CD4-positive, CD25-positive, alpha-beta regulatory T cell (primary cell): ENCODE data around the gene TIGAR. TPM values are rescaled to one million over a fixed set of nuclear protein-coding genes. Genes with fewer than 3 reads are reported as not detected.

Experiments used
- ATAC-seq, 2 donors: fragments of 150-1000 bp; cut with Tn5 transposase; one replicate each; pipeline ENCODE4 v1.10.0; 2021; ENCODE audit warnings: low read depth in 2 of 2, moderate number of reproducible peaks in 2 of 2, moderate library complexity in 1 of 2
- DNase-seq, 3 donors: peaks; one replicate each; pipeline versions ENCODE4 v3.0.0 to v3.0.0-alpha.2; 2012 to 2022; ENCODE audit warnings: mixed read lengths in 1 of 3
- H3K27ac ChIP-seq: one replicate; pipeline ENCODE4 v1.7.0; 2013; ENCODE audit warnings: mild to moderate bottlenecking, low read length; ENCODE audit not compliant: insufficient read depth, poor library complexity, severe bottlenecking
- H3K27me3 ChIP-seq: one replicate; pipeline ENCODE4 v1.7.0; 2013; ENCODE audit warnings: low read length; ENCODE audit not compliant: control insufficient read depth, insufficient read depth
- H3K36me3 ChIP-seq: one replicate; pipeline ENCODE4 v1.7.0; 2013; ENCODE audit warnings: mild to moderate bottlenecking, low read length, moderate library complexity; ENCODE audit not compliant: control insufficient read depth, insufficient read depth
- H3K4me1 ChIP-seq: 2 replicates; pipeline ENCODE4 v1.7.0; 2013; ENCODE audit warnings: mild to moderate bottlenecking, low read length; ENCODE audit not compliant: insufficient read depth, control insufficient read depth, poor library complexity, severe bottlenecking
- H3K4me3 ChIP-seq: one replicate; pipeline ENCODE4 v1.7.0; 2013; ENCODE audit warnings: low read depth, mild to moderate bottlenecking, low read length, moderate library complexity
- H3K9me3 ChIP-seq, 2 experiments: 1 replicate in 1 of 2; 2 replicates in 1 of 2; pipeline ENCODE4 v1.7.0; 2013; ENCODE audit warnings: low read length in 2 of 2, mild to moderate bottlenecking in 1 of 2, moderate library complexity in 1 of 2; ENCODE audit not compliant: control insufficient read depth in 2 of 2
- H3K27ac Mint-ChIP-seq, 3 donors: one replicate each; pipeline ENCODE4 v1.8.0; 2020 to 2022; ENCODE audit warnings: mild to moderate bottlenecking in 3 of 3, mixed read lengths in 3 of 3, moderate library complexity in 2 of 3
- H3K27me3 Mint-ChIP-seq: one replicate; pipeline ENCODE4 v1.8.0; 2022; ENCODE audit warnings: mild to moderate bottlenecking, mixed read lengths
- H3K36me3 Mint-ChIP-seq: one replicate; pipeline ENCODE4 v1.8.0; 2020; ENCODE audit warnings: mixed read lengths
- H3K4me1 Mint-ChIP-seq, 4 donors: one replicate each; pipeline ENCODE4 v1.8.0; 2020 to 2022; ENCODE audit warnings: mixed read lengths in 4 of 4, mild to moderate bottlenecking in 1 of 4
- H3K4me3 Mint-ChIP-seq, 4 donors: one replicate each; pipeline ENCODE4 v1.8.0; 2020 to 2022; ENCODE audit warnings: mild to moderate bottlenecking in 4 of 4, mixed read lengths in 4 of 4, moderate library complexity in 3 of 4
- H3K9me3 Mint-ChIP-seq, 7 donors: one replicate each; pipeline ENCODE4 v1.8.0; 2020 to 2022; ENCODE audit warnings: mixed read lengths in 7 of 7, mild to moderate bottlenecking in 3 of 7, moderate library complexity in 2 of 7
- polyA plus RNA-seq, 4 donors: library from polyadenylated mRNA; unstranded; fragments of 300-500 nt; fragmentation: Illumina TruSeq; gene quantifications; one replicate each; pipeline ENCODE4 v1.2.3, GENCODE V29; 2021
- total RNA-seq: library from RNA; stranded (reverse); gene quantifications from one replicate; pipeline ENCODE4 v1.2.3, GENCODE V29; 2022

TIGAR gene
- total and polyA plus RNA-seq, 5 donors from 2014 or later, result 2.1 to 13.3 (median 6.1) TPM

DNA sequence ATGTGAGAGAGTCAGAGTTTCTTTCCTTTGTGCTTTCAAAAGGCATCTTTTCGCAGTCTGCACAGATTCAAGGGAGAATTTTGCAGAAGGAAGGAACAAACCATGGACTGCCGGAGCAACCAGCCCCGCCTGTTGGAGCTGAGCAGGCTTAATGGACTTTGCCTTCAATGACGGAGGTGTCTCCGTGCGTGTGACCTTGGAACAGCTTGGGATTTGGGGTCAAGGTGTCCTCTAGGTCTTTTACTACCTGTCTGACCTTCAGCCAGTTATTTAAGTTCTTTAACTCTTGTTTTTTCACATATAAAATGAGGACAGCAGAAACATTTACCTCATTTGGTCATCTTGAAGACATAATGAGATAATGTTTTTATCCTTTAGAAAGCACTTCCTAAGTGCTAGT, 54.4 kb downstream of the TIGAR start:
- Mint-ChIP-seq H3K27me3 (peaks cover 22% of the 10 kb centered on the region), H3K27ac (no peak overlapping the region), H3K4me1 (no peaks in the 10 kb centered on the region), H3K4me3 (no peak overlapping the region), H3K36me3 (no peaks in the 10 kb centered on the region), H3K9me3 (peaks cover 0 to 3% (median 0%) of the 10 kb centered on the region in 7 donors)
- peaks cover 18% of the 10 kb centered on the region for H3K27me3 ChIP-seq
- H3K27ac ChIP-seq, result no peak overlapping the region
- H3K4me1 ChIP-seq, result no peaks in the 10 kb centered on the region
- H3K9me3 ChIP-seq, result no peaks in the 10 kb centered on the region
- ATAC-seq, result no peak
- H3K4me3 ChIP-seq, result no peak overlapping the region
- DNase-seq, result no peak
- H3K36me3 ChIP-seq, result no peaks in the 10 kb centered on the region

DNA sequence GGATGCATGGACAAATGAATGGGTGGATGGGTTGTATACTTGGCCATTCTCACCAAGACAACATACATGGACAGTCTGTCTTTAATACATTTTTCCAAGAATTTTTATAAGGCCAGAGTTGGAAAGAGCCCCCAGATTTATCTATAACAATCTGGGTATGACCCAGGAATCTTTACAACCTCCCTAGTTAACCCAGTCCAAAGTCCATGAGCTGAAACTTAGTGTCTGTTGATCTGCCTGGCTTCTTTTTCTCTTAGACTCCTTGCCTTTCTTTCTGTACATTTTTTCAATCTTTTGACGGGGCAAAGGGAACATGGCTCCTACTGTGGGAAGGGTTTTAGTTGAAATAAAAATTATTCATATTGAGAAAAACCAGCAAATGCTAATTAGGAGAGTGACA, 57.8 kb downstream of the TIGAR start:
- Mint-ChIP-seq H3K36me3 (no peaks in the 10 kb centered on the region), H3K27ac (no peak overlapping the region), H3K4me3 (no peak overlapping the region), H3K27me3 (peaks cover 24% of the 10 kb centered on the region), H3K9me3 (no peaks in the 10 kb centered on the region), H3K4me1 (no peaks in the 10 kb centered on the region)
- Histone ChIP-seq H3K27me3 (peaks cover 19% of the 10 kb centered on the region), H3K27ac (no peak overlapping the region), H3K9me3 (no peaks in the 10 kb centered on the region), H3K4me1 (no peaks in the 10 kb centered on the region), H3K4me3 (no peak overlapping the region), H3K36me3 (no peaks in the 10 kb centered on the region)
- no peak for DNase-seq
- no peak for ATAC-seq

DNA sequence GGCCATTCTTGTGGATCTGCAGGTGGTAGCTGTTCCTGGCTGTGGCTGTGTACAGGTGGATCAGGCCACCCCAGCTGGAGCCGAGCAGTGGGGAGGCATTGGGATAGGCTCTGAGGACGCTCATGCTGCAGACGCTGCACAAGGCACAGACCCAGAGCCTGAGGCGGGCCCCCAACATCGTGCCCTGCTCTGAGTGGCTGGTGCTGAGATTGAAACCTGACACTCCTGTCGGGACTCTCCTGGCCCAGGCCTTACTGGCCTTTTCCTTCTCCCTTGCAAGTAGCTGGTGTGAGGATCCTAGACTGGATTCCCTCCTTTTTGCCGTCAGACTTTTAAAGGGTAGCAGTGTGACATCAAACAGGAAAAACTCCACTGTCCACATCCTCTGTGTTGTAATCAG, 58.4 kb downstream of the TIGAR start, which contains the start of gene FGF23:
FGF23 (minus strand) TSS at position 308 of the 400 bp plus-strand sequence; CDS start at position 178, 130 bp downstream.
- Mint-ChIP-seq H3K27ac (no peak within 1 kb of the TSS), H3K9me3 (no peaks in the 10 kb centered on the region), H3K4me3 (no peak within 1 kb of the TSS), H3K4me1 (no peaks in the 10 kb centered on the region), H3K27me3 (peaks cover 26% of the 10 kb centered on the region), H3K36me3 (no peaks in the 10 kb centered on the region)
- no peak for ATAC-seq
- DNase-seq, result no peak
- H3K27ac ChIP-seq, result no peak within 1 kb of the TSS
- no peak within 1 kb of the TSS for H3K4me3 ChIP-seq
- no peaks in the 10 kb centered on the region for H3K9me3 ChIP-seq
- H3K36me3 ChIP-seq, result no peaks in the 10 kb centered on the region
- no peaks in the 10 kb centered on the region for H3K4me1 ChIP-seq
- H3K27me3 ChIP-seq, result peaks cover 19% of the 10 kb centered on the region

DNA sequence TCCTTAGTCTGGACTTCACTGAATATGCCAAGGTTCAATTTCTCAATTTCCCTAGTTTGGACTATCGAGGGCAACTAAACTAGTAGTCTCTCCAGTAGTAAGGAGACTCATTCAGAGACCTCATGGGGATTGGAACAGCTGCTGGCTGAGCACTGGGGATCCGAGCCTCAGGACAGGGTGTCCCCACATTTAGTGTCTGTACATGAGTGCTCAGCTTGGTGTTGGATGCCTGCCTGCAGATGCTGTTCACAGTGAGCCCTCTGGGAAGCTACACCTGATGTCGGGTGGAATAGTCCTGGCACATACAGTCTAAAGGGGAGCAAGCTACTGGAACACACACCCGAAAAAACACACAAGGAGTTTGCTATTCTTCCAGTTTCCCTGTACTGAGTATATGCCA, 59.3 kb downstream of the TIGAR start:
- no peak overlapping the region for H3K4me3 Mint-ChIP-seq
- Histone ChIP-seq H3K9me3 (no peaks in the 10 kb centered on the region), H3K27ac (no peak overlapping the region), H3K27me3 (peaks cover 19% of the 10 kb centered on the region), H3K4me1 (no peaks in the 10 kb centered on the region), H3K4me3 (no peak overlapping the region), H3K36me3 (no peaks in the 10 kb centered on the region)
- ATAC-seq, result no peak
- no peak overlapping the region for H3K27ac Mint-ChIP-seq
- H3K27me3 Mint-ChIP-seq, result peaks cover 32% of the 10 kb centered on the region
- no peaks in the 10 kb centered on the region for H3K4me1 Mint-ChIP-seq
- H3K9me3 Mint-ChIP-seq, result no peaks in the 10 kb centered on the region
- DNase-seq, result no peak
- H3K36me3 Mint-ChIP-seq, result no peaks in the 10 kb centered on the region

DNA sequence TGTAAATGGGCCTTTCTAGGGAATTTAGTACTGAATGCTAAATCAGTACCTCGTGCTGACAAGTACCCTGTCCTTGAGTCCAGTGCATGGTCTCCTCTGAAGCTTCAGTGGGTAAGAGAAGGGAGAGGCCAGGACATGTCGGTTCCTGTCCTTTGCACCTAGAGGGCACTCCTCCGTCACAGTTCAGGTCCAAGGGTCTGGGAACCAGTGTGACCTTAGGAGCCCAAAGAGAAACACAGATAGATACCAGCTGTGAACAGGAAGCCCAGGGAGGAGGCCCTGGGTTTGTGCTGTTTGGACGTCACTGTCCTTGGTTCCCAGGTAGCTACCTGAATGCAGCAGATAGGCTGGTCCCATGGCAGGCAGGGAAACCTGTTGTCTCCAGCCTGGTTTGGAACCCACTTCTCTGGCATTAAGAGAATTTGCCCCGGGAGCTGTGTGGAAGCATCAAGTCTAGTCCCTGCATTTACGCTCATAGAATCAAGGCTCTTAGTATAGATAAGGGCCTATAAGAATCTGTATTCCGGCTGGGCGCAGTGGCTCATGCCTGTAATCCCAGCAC, 62.4 kb downstream of the TIGAR start:
- no peak overlapping the region for H3K27ac ChIP-seq
- H3K4me1 Mint-ChIP-seq, result no peaks in the 10 kb centered on the region
- H3K9me3 Mint-ChIP-seq, result no peaks in the 10 kb centered on the region
- no peak for ATAC-seq
- no peak overlapping the region for H3K4me3 ChIP-seq
- no peak overlapping the region for H3K27ac Mint-ChIP-seq
- peak in 1 of 3 donors; percentile 15 for DNase-seq
- no peaks in the 10 kb centered on the region for H3K36me3 ChIP-seq
- peaks cover 40% of the 10 kb centered on the region for H3K27me3 Mint-ChIP-seq
- H3K4me3 Mint-ChIP-seq, result no peak overlapping the region
- no peaks in the 10 kb centered on the region for H3K4me1 ChIP-seq
- H3K36me3 Mint-ChIP-seq, result no peaks in the 10 kb centered on the region
- H3K27me3 ChIP-seq, result peaks cover 18% of the 10 kb centered on the region
- no peaks in the 10 kb centered on the region for H3K9me3 ChIP-seq

DNA sequence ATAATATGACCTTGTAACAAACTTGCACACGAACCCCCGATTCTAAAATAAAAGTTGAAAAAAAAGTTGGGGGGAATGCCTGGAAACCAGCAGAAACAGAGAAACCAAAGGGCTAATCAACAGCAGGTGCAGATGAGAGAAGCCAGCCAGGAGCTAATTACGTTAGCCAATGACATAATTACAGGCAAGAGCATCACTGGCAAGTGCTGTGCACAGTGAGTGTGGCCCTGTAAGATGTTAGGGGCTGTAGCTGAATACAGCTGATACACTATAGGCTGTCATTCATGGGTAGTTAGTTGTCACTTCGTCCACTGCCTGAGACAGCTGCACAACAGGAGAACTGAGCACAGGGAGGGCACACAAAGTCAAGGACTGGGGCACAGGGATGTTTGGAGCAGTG, 65.8 kb downstream of the TIGAR start:
- DNase-seq (no peak), ATAC-seq (no peak)
- Histone ChIP-seq H3K27ac (no peak overlapping the region), H3K36me3 (no peaks in the 10 kb centered on the region), H3K4me1 (no peaks in the 10 kb centered on the region), H3K4me3 (no peak overlapping the region), H3K27me3 (peaks cover 8% of the 10 kb centered on the region), H3K9me3 (no peaks in the 10 kb centered on the region)
- no peaks in the 10 kb centered on the region for H3K9me3 Mint-ChIP-seq
- no peaks in the 10 kb centered on the region for H3K4me1 Mint-ChIP-seq
- no peak overlapping the region for H3K27ac Mint-ChIP-seq
- H3K27me3 Mint-ChIP-seq, result peaks cover 35% of the 10 kb centered on the region
- no peak overlapping the region for H3K4me3 Mint-ChIP-seq
- no peaks in the 10 kb centered on the region for H3K36me3 Mint-ChIP-seq

DNA sequence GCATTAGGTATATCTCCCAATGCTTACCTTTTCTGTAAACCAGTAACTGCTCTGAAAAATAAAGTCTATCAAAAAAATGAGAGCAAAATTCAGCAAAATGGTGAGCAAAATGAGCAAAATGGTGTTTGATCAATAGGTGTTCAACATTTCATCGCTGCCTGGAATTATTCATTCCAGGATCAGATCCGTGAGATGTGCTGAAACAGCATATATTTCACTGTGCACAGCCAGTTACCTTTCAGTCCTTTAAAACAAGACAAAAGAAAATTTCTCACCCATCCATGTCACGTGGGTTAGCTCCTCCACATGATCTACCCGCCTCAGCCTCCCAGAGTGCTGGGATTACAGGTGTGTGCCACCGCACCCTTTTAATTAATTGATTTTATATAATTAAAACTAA, 66.6 kb downstream of the TIGAR start:
- Mint-ChIP-seq H3K4me3 (no peak overlapping the region), H3K36me3 (no peaks in the 10 kb centered on the region), H3K27me3 (peaks cover 30% of the 10 kb centered on the region), H3K9me3 (no peaks in the 10 kb centered on the region), H3K27ac (no peak overlapping the region), H3K4me1 (peaks cover 0 to 3% (median 0%) of the 10 kb centered on the region in 4 donors)
- no peaks in the 10 kb centered on the region for H3K4me1 ChIP-seq
- DNase-seq, result no peak
- no peak overlapping the region for H3K27ac ChIP-seq
- H3K9me3 ChIP-seq, result no peaks in the 10 kb centered on the region
- H3K36me3 ChIP-seq, result no peaks in the 10 kb centered on the region
- no peak overlapping the region for H3K4me3 ChIP-seq
- H3K27me3 ChIP-seq, result peaks cover 8% of the 10 kb centered on the region
- ATAC-seq, result no peak

DNA sequence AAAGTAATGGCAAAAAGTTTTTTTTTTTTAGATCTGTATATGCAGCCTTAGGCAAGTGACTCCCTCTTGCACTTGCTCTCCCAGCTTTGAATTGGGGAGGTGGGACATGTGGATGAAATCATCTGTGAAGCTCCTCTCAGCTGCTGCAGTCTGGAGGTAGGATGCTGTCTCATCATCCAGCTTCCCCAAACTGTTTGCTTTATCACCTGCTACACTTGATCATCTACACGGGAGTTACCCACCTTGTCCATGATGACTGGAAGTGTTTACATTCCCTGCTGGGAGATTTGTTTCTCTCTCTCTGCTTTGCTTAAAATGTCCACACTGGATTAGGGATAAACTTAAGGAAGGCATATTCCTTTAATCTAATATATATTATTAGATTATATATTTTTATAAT, 67.0 kb downstream of the TIGAR start:
- H3K27me3 ChIP-seq, result peaks cover 8% of the 10 kb centered on the region
- no peaks in the 10 kb centered on the region for H3K36me3 ChIP-seq
- Mint-ChIP-seq H3K9me3 (no peaks in the 10 kb centered on the region), H3K27ac (no peak overlapping the region), H3K4me1 (peaks cover 0 to 3% (median 0%) of the 10 kb centered on the region in 4 donors), H3K27me3 (peaks cover 34% of the 10 kb centered on the region), H3K4me3 (no peak overlapping the region), H3K36me3 (no peaks in the 10 kb centered on the region)
- H3K4me3 ChIP-seq, result no peak overlapping the region
- no peaks in the 10 kb centered on the region for H3K9me3 ChIP-seq
- H3K4me1 ChIP-seq, result no peaks in the 10 kb centered on the region
- H3K27ac ChIP-seq, result no peak overlapping the region
- no peak for DNase-seq
- ATAC-seq, result no peak
